Colonic mucosa (tissue), 4 donors: ENCODE data around the gene PKHD1. TPM values are rescaled to one million over a fixed set of nuclear protein-coding genes. Genes with fewer than 3 reads are reported as not detected.
A peak's percentile ranks its signal among the peaks of the same experiment; 100 is the strongest.

Experiments used
- DNase-seq: peaks from one replicate; pipeline ENCODE4 v3.0.0-alpha.2; 2020
- H3K27ac ChIP-seq: fragments of 200-600 bp; one replicate; pipeline ENCODE4 v1.8.0; 2021
- H3K27me3 ChIP-seq: fragments of 200-600 bp; one replicate; pipeline ENCODE4 v1.8.0; 2021
- H3K36me3 ChIP-seq: fragments of 200-600 bp; one replicate; pipeline ENCODE4 v1.8.0; 2021
- H3K4me1 ChIP-seq: fragments of 200-600 bp; one replicate; pipeline ENCODE4 v1.8.0; 2021; ENCODE audit warnings: mild to moderate bottlenecking
- H3K4me3 ChIP-seq: fragments of 200-600 bp; one replicate; pipeline ENCODE4 v1.8.0; 2021
- H3K9ac ChIP-seq, 2 donors: one replicate each; pipeline ENCODE4 v1.7.0; 2013; ENCODE audit warnings: control low read depth in 2 of 2, low read depth in 2 of 2, low read length in 2 of 2
- H3K9me3 ChIP-seq: fragments of 200-600 bp; one replicate; pipeline ENCODE4 v1.8.0; 2021
- CTCF ChIP-seq: fragments of 200-600 bp; IDR thresholded peaks from one replicate; pipeline ENCODE4 v1.8.0; 2022; ENCODE audit warnings: antibody characterized with exemption, mild to moderate bottlenecking
- intact Hi-C: fragments of 100-400 bp; cut with DNase I; formaldehyde crosslinking; loops from one replicate; pipeline ENCODE4 v1.14.1; 2022
- total RNA-seq, 2 donors: library from RNA; stranded (reverse); fragmentation: NEBNext Ultra II Directional in 1 of 2; extraction: Animal tissue kit (Norgen Biotek cat#: 25700) in 1 of 2; gene quantifications; one replicate each; pipeline ENCODE4 v1.2.1, GENCODE V29; 2021
- donor health status: healthy.
- donor health status: DM: no; HTN: no; CAD: no.
- donor health status: DM: no; HTN: no; CAD: no.

The PKHD1 gene
- total RNA-seq, 2 donors from 2014 or later, result 0.08 to 0.10 TPM

- H3K9me3 ChIP-seq, result no peaks in the 10 kb centered on the region
- no peaks in the 10 kb centered on the region for H3K4me1 ChIP-seq
- no peak for DNase-seq
- H3K27me3 ChIP-seq, result no peaks in the 10 kb centered on the region
- intact Hi-C loops, result loop anchor here (5.0 kb wide), 1 partner anchor 172 kb away; no protein-coding TSS in a partner anchor
- no peak overlapping the region for H3K4me3 ChIP-seq
- H3K9ac ChIP-seq, result no peak overlapping the region
- TF ChIP-seq CTCF, result no peak
- no peaks in the 10 kb centered on the region for H3K36me3 ChIP-seq
- H3K27ac ChIP-seq, result no peak overlapping the region
Observed at GRCh38 chr6:52059821-52060220, 27.6 kb downstream of the PKHD1 start.

DNA sequence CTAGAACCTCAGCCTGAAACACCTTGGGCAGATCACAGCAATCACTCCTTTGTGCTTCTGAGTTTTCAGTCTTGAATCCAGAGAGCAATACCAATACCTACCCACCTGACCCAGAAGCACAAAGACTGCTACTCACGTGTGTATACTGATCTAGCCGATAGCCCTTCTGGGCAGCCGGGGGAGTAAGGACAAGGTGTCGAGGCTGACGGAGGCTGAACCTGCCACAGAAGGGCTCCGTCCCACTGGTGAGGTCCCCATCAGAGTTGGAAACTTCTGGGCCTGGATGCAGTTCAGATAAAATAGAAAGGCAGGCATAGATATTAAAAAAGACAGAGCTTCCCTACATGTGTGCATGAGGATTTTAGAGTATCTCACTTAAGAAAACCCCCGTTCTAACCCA, 32.0 kb downstream of the PKHD1 start:
- Histone ChIP-seq H3K27me3 (no peaks in the 10 kb centered on the region), H3K9me3 (no peaks in the 10 kb centered on the region), H3K36me3 (no peaks in the 10 kb centered on the region), H3K4me3 (no peak overlapping the region), H3K27ac (no peak overlapping the region), H3K4me1 (no peaks in the 10 kb centered on the region), H3K9ac (no peak overlapping the region)
- no peak for TF ChIP-seq CTCF
- intact Hi-C loops, result no loop called here
- no peak for DNase-seq

GRCh38 chr6:52053038-52053695, 34.2 kb downstream of the PKHD1 start:
- H3K9me3 ChIP-seq, result no peaks in the 10 kb centered on the region
- no peaks in the 10 kb centered on the region for H3K36me3 ChIP-seq
- intact Hi-C loops, result no loop called here
- no peak overlapping the region for H3K27ac ChIP-seq
- no peak overlapping the region for H3K9ac ChIP-seq
- no peaks in the 10 kb centered on the region for H3K27me3 ChIP-seq
- H3K4me3 ChIP-seq, result no peak overlapping the region
- no peak for TF ChIP-seq CTCF
- no peak for DNase-seq
- H3K4me1 ChIP-seq, result no peaks in the 10 kb centered on the region

- no peak overlapping the region for H3K9ac ChIP-seq
- H3K27me3 ChIP-seq, result no peaks in the 10 kb centered on the region
- H3K9me3 ChIP-seq, result no peaks in the 10 kb centered on the region
- no peak overlapping the region for H3K27ac ChIP-seq
- H3K4me1 ChIP-seq, result no peaks in the 10 kb centered on the region
- H3K4me3 ChIP-seq, result no peak overlapping the region
- TF ChIP-seq CTCF, result no peak
- intact Hi-C loops, result no loop called here
- DNase-seq, result no peak
- no peaks in the 10 kb centered on the region for H3K36me3 ChIP-seq
Observed at GRCh38 chr6:52050051-52050405, 37.4 kb downstream of the PKHD1 start.

DNA sequence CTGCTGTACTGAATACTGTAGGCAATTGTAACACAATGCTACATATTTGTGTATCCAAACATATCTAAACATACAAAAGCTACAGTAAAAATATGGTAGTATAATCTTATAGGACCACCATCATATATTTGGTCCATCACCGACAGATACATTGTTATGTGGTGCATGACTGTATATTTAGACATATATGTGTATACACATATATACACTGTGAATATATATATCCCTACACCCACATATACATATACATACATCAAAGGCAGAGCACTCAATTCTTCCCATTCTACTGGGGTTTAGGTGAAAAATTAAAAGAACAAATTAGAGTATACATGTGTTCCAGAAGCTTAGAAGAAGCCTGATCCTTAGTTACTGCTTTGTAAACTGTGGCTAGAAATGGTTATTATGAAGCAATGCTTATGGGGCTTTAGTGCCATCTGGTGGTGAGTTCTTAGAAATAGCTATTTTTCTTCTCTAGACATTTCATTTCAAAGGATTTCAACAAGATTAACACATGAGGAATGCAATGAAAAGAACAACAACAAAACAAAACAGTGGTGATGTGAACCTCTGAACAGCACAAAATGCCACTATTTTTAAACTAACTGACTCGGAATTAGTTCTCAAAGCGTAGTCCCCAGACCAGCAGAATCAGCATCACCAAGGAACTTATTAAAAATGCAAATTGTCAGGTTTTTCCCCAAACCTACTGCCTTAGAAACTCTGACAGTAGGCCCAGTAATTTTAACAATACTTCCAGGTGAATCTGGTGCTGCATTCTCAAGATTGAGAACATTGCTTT, 38.0 kb downstream of the PKHD1 start:
- no peak for DNase-seq
- H3K36me3 ChIP-seq, result no peaks in the 10 kb centered on the region

More for the DNA sequence above, 38.0 kb downstream of the PKHD1 start:
- H3K4me1 ChIP-seq, result no peaks in the 10 kb centered on the region
- H3K27me3 ChIP-seq, result no peaks in the 10 kb centered on the region
- intact Hi-C loops, result no loop called here
- peak; percentile 44 for TF ChIP-seq CTCF
- no peak overlapping the region for H3K9ac ChIP-seq
- no peak overlapping the region for H3K27ac ChIP-seq
- H3K9me3 ChIP-seq, result no peaks in the 10 kb centered on the region
- no peak overlapping the region for H3K4me3 ChIP-seq
